Liver (tissue), 3 donors: Measurements from ENCODE around the gene SSRP1.

Experiments
- ATF3 ChIP-seq: IDR thresholded peaks from 2 replicates; pipeline ENCODE4 v1.6.1; 2016; ENCODE audit warnings: antibody characterized with exemption
- CTCF ChIP-seq: fragments of 150-350 bp; IDR thresholded peaks from 2 replicates; pipeline ENCODE4 v1.5.1; 2017; ENCODE audit warnings: improper control_type of control experiment, low read depth, low read length; ENCODE audit not compliant: missing input control
- FOXA1 ChIP-seq: IDR thresholded peaks from 2 replicates; pipeline ENCODE4 v1.6.1; 2016; ENCODE audit warnings: antibody characterized with exemption
- GABPA ChIP-seq, 2 donors: IDR thresholded peaks in 1 of 2; conservative IDR thresholded peaks in 1 of 2; 2 replicates each; pipeline ENCODE4 v1.6.1; 2016; ENCODE audit warnings: antibody characterized with exemption in 2 of 2, mild to moderate bottlenecking in 1 of 2, moderate library complexity in 1 of 2
- HNF4A ChIP-seq, 2 donors: conservative IDR thresholded peaks; 2 replicates each; pipeline ENCODE4 v1.6.1; 2016; ENCODE audit warnings: antibody characterized with exemption in 2 of 2, mild to moderate bottlenecking in 2 of 2
- JUND ChIP-seq, 2 donors: IDR thresholded peaks; 2 replicates each; pipeline ENCODE4 v1.6.1; 2016; ENCODE audit warnings: antibody characterized with exemption in 2 of 2
- MAX ChIP-seq: IDR thresholded peaks from 2 replicates; pipeline ENCODE4 v1.6.1; 2016; ENCODE audit warnings: antibody characterized with exemption
- RAD21 ChIP-seq, 2 donors: IDR thresholded peaks; 2 replicates each; pipeline ENCODE4 v1.6.1; 2016; ENCODE audit warnings: antibody characterized with exemption in 2 of 2, mild to moderate bottlenecking in 2 of 2
- REST ChIP-seq: IDR thresholded peaks from 2 replicates; pipeline ENCODE4 v1.6.1; 2016; ENCODE audit warnings: antibody characterized with exemption, mild to moderate bottlenecking
- RXRA ChIP-seq, 2 donors: IDR thresholded peaks; 2 replicates each; pipeline ENCODE4 v1.6.1; 2017 to 2018; ENCODE audit warnings: antibody characterized with exemption in 2 of 2, mild to moderate bottlenecking in 1 of 2
- SP1 ChIP-seq: IDR thresholded peaks from 2 replicates; pipeline ENCODE4 v1.6.1; 2018; ENCODE audit warnings: antibody characterized with exemption, mild to moderate bottlenecking
- TAF1 ChIP-seq: conservative IDR thresholded peaks from 2 replicates; pipeline ENCODE4 v1.6.1; 2016; ENCODE audit warnings: antibody characterized with exemption, mild to moderate bottlenecking
- YY1 ChIP-seq: IDR thresholded peaks from 2 replicates; pipeline ENCODE4 v1.6.1; 2016; ENCODE audit warnings: antibody characterized with exemption, mild to moderate bottlenecking
- ZBTB33 ChIP-seq: IDR thresholded peaks from 2 replicates; pipeline ENCODE4 v1.6.1; 2016; ENCODE audit warnings: antibody characterized with exemption
- donor health status: healthy.
- donor health status: healthy.

GRCh38 chr11:57312511-57313021 is 23.1 kb downstream of the SSRP1 start:
- no peak for TF ChIP-seq MAX
- no peak for TF ChIP-seq CTCF
- TF ChIP-seq RAD21 (IDR thresholded peaks at IDR 0.05), result no peak
- no peak for TF ChIP-seq HNF4A (conservative IDR thresholded peaks at IDR 0.05)
- TF ChIP-seq RXRA (IDR thresholded peaks at IDR 0.05), result no peak
- no peak for TF ChIP-seq FOXA1
- TF ChIP-seq TAF1, result no peak
- no peak for TF ChIP-seq YY1
- no peak for TF ChIP-seq ATF3
- TF ChIP-seq SP1, result no peak
- TF ChIP-seq REST, result no peak
- no peak for TF ChIP-seq GABPA (IDR thresholded peaks at IDR 0.05 in 1 of 2, conservative IDR thresholded peaks at IDR 0.05 in 1 of 2)
- no peak for TF ChIP-seq JUND (IDR thresholded peaks at IDR 0.05)
- no peak for TF ChIP-seq ZBTB33
